Fibroblast of peridontal ligament (primary cell): ENCODE results near the gene MLC1.

Experiments used
- DNase-seq: peaks from one replicate; pipeline ENCODE4 v3.0.0-alpha.2; 2010; ENCODE audit errors: extremely low read depth

Gene MLC1

GRCh38 chr22:50016308-50016987 lies 68.8 kb downstream of the MLC1 start:
- DNase-seq, result no peak

GRCh38 chr22:50015451-50016307 lies 69.5 kb downstream of the MLC1 start:
- no peak for DNase-seq

- no peak for DNase-seq
Observed at GRCh38 chr22:50014655-50015401, 70.4 kb downstream of the MLC1 start.

GRCh38 chr22:50014053-50014501 lies 71.1 kb downstream of the MLC1 start:
- no peak for DNase-seq

- no peak for DNase-seq
Observed at GRCh38 chr22:50012211-50013181, 72.7 kb downstream of the MLC1 start, which contains the start of gene IL17REL. TSS of gene IL17REL (minus strand) at chr22:50012765. CDS start at chr22:50012646, 119 bp downstream.

DNA sequence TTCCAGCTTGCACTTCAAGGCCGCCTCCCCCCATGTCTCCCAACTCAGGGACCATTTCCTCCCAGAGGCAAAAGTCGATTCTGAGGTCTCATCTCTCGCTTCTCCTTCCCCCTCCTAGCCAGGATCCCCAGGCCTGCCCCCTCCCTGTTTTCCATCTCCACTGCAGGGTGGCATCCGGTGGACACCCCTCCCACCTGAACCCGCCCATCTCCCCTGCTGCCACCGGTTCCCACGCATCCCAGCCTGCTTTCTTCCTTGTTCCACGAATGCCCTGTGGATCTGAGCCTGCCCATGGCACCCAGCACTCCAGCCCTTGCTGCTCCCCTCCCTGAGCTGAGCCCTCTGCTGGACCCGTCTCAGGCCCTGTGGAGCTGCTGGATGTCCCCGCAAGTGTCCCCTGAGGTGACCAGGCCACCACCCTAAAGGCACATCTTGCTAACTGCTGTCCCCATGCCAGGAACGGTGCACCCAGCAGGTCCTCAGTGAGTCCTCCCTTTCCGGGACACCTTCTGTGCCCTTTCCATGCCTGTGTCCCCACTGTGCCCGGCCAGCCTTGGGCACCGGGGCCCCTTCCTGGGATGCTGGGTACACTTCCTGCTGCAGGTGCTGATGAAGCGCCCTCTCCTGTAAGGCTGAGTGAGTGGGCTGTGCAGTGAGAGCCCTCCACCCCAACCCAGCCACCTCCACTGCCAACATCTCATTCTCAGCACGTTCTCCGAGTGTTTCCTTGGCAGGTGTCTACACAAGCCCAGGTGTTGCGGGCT lies 73.6 kb downstream of the MLC1 start:
- DNase-seq, result no peak

GRCh38 chr22:50010676-50011446 lies 74.4 kb downstream of the MLC1 start:
- no peak for DNase-seq

- no peak for DNase-seq
Observed at GRCh38 chr22:50009765-50010675, 75.2 kb downstream of the MLC1 start.
